MV-4-11 (cell line): ENCODE results near the gene ABCC2.

Source experiments
- DNase-seq: peaks from one replicate; lab custom pipeline; 2025; lab: John Stamatoyannopoulos, UW

The ABCC2 gene

DNA sequence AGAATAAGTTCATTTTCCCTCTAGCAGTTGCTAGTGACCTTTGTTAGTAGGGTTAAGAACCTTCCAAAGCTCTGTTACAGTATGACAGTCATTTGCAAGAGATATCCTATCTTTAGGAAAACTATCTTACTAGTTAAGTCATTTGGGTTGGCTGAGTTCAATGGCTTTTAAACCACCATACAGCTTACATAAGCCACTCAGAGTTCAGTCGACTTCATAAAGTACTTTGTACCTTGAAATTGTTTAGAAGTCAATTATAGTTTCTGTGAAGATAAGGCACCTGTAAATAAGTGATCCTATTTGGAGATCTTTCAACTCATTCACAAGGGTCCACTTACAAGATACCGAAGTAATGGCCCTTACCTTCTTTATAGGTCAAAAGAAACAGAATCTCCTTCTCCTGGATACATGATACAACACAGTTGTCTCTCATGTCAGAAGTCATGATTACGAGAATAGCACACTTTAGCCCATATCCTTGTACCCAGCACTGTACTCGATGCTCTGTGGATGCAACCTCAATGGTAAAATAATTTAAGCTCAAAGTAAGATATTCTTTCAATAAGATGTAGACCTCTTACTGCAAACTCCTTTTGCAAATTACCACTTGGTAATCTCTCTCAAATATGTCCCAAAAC, 11.9 kb upstream of the ABCC2 start:
- no peak for DNase-seq

DNA sequence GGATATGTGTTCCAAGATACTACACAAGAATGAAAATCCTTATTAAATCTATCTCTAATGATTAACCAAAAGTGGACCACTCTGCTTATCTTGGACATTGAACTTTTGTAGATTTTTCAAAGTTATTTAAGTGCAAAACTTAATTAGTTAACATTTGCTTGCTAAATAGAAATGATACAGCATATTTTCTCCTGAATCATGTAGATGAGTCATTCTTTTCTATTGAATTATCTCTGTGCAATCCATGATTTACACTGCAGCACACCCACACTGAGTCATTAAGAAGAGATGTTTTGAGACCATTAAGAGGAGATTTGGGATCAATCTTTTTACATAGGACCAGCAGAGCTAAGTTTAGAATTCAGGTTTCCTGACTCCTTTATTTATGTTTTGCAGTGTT, 6.6 kb upstream of the ABCC2 start:
- peak; percentile 13 for DNase-seq

DNA sequence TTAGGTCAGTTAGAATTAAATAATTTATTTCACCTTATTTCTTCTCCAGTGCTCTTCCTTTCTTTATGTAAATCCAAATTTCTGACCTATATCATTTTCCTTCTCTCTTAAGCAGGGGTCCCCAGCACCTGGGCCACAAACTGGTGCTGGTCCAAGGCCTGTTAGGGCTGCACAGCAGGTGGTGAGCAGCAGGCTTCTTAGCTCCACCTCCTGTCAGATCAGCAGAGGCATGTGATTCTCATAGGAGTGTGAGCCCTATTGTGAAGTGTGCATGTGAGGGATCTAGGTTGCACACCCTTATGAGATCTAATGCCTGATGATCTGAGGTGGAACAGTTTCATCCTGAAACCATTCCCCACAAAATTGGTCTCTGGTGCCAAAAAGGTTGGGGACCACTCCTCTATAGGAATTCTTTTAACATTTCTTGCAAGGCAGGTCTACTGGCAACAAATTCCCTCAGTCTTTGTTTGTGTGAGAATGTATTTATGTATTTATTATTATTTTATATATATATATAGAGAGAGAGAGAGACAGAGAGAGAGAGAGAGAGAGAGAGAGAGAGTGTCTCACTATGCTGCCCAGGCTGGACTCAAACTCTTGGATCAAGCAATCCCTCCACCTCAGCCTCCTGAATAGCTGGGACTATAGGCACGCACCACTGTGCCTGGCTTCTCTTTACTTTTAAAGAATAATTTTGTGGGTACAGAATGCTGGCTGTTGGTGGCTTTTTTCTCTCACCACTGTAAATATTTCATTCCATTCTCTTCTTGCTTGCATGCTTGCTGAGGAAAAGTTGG, 4.3 kb upstream of the ABCC2 start:
- no peak for DNase-seq

DNA sequence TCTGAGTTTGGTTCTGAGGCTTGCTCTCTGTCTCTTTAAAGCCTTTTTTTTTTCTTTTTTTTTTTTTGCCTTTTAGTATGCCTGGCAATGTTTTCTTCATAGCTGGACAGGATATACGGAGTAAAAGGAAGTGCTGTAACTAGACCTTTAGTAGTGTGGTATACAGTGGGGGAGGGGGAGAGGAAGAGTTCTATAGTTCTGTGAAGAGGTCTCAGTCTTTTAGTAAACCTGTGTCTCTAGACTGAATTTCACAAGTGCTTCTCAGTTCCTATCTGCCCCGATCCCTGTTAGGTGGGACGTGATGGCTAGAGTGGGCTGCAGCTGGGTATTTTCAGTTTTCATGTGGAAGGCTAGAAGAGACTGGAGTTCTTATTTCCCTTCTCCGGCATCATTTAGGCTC, 3.1 kb upstream of the ABCC2 start:
- DNase-seq: peak; percentile 72

DNA sequence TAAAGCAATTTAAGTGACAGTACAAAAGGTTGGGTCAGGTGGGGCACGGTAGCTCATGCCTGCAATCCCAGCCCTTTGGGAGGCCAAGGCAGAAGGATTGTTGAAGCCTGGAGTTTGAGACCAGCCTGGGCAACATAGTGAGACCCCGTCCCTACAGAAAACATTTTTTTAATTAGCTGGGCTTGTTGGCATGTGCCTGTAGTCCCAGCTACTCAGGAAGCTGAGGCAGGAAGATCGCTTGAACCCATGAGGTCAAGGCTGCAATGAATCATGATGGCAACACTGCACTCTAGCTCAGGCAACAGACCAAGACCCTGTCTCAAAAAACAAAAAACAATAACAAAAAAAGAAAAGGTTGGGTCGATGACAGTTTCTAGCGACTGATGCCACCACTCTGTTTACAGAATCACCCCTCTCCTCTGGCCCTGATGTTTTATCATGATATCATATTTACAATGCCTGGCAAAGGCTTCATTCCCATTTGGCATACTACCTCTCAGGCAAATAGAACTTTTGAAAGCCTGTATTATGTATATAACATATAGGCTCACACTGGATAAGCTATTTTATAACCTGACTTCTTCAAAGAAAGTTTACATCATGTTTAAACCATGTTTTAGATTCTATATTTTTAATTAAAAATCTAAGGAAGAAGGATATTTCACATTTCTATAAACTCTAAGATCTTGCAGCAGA, 558 bp upstream of the ABCC2 start:
- DNase-seq: no peak

DNA sequence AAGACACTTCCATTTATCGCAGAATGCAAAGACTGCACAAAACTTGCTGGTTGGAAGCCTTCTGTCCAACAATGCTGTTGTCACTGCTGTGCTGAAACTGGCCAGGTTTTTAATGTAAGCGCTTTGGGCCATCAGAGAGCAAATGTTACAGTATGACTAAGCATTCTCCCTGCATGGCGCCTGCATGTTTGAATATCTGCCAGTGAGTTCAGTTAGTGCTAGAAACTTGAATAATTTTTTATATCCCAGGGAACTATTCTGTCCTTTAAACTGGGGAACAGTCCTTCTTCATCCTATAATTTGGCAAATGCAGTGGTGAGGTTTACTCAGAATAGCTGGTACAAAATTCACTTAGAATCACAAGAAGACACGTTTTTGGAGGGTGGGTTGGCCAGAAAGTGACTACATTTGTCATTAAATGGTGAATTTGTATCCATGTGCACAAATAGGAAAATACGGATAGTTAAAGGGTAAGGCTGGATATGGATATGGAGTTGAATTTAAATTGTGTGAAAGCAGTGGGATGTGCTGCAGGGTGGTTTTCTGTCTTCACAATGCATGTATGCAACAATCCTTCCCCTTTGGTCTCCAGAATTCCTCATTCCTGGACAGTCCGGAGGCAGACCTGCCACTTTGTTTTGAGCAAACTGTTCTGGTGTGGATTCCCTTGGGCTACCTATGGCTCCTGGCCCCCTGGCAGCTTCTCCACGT, 1.7 kb downstream of the ABCC2 start:
- no peak for DNase-seq

DNA sequence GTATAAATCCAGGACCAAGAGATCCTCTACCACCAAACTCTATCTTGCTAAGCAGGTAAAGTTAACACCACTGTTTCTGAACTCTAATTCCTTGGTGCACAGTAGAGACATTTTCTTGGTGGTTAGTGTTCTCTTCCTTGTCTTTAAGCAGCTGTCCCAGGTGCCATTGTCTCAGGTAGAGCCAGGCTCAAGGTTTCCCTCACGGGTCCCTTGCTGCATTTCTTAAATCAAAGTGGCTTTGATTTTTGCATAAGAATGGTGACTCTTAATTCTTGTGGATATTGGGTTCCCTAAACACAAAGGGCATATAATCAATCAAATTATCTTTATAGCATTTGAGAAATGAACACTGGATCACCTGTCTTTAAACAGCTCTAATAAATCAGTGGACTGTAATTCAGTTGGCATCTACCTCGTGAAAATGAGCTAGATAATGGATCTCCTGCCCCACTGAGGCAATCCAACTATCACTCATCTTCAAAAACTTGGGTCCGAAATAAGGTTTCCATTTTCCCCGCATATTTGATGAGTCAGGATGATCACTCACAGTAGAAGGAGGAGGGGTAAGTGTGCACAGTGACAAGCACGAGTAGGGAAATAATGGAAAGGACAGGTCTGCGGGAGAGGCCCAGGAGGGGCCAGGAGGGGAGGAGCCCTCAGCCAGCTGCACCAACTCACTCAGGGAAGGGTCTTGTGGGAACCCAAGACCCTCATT, 2.4 kb downstream of the ABCC2 start:
- DNase-seq: no peak

DNA sequence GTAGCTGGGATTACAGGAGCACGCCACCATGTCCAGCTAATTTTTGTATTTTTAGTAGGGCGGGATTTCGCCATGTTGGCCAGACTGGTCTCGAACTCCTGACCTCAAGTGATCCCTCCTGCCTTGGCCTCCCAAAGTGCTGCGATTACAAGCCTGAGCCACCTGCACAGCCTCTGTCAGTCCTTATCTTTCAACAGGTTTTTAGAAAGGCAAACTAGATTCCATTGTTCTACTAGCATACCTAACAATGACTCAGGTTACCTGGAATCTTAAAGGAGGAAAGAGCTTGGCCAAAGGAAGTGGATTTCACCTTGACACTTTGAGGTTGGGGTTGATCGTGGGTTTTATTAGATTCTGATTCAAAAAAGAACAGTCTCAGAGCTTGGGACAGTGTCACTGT, 3.2 kb downstream of the ABCC2 start:
- no peak for DNase-seq

DNA sequence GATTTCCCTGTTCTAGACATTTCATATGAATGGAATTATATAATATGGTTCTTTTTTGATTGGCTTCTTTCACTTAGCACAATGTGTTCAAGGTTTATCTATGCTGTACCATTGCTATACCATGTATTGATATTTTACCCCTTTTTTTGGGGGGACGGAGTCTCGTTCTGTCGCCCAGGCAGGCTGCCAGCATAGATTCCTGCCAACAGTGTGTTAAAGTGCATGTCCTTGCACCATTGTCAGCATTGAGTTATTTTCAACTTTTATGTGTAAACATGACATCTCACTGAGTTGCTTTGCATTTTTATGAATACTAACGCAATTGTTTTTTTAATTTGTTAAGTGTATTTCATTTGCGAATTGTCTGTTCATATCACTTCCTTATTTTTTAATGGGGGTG, 4.9 kb downstream of the ABCC2 start:
- DNase-seq: no peak

DNA sequence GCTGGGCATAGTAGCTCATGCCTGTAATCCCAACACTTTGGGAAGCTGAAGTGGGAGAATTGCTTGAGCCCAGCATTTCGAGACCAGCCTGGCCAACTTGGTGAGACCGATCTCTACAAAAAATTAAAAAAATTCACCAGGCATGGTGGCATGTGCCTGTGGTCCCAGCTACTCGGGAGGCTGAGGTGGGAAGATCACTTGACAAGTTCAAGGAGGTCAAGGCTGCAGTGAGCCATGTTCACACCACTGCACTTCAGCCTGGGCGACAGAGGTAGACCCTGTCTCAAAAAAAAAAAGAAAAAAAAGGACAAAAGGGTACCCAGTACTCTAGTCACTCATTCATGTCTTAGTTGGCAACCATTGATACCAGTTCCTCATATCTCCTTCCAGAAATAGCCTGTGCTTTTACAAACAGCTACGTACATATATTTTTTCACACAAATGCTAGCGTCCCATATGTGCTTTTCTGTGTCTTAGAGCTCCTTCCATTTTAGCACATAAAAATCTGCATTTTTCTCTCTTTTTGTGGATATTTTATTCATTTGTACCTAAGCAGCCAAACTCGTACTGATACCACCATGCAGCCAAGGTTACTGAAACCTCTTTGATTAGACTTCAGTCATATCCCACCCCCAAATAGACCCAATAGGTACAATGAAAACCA, 5.5 kb downstream of the ABCC2 start:
- no peak for DNase-seq

DNA sequence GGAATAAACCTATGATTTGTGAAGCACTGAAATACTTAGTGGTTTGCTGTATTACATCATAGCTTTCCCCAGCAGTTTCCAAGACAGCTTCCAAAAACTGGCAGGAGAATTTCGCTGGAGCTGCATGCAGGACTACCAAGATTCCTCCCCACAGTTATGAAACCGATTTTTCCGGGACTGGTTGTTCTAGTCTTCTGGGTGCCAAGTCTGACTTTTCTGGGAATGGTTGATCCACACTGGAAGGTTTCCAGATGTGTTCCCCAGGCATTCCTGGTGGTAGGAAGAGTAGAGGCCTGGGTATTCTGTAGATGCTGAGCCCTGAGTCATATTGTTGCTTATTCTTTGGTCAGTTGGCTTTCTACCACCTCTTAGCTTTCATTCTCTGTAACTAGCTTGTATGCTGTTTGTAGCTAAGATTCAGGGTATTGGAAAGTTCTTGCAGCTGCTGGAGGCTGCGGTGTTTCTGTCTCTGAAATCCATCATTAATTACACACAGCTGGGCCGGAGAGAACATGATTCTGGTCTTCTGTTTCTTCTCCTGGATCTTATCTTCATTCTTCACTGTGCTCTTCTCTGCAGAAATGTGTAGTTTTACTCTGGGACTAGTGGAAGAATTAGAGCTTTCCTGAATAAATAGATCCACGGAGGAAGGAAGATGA, 6.3 kb downstream of the ABCC2 start:
- no peak for DNase-seq

DNA sequence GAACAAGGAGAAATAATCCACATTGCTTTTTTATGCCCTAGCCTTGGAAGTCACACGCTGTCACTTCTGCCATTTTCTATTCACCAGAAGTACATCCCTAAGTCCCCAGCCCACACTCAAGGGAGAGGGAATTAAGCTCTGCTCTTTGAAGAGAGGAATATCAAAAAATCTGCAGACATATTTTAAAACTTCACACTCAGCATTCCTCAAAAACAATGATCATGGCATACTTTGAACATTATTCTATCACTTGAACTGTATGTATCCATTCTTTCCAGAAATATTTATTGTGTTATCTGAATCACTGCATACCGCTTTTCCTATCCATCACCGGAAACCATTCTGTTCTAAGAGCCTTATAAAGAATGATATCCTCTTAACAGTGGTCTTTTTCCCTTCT, 9.4 kb downstream of the ABCC2 start:
- no peak for DNase-seq

DNA sequence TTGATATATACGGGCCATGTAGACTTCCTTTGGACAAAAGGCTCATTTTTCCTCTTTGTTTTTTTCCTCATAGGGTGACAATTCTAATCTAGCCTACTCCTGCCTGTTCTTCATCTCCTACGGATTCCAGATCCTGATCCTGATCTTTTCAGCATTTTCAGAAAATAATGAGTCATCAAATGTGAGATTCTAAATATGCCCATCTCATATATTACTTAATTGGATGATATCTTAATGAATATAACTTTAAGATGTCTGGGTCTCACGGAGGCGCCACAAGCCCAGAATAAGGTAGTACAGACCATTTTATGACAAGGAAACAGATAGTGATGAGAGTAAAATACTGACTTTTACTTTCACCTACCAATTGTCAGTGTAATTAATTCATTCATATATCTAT, 11.4 kb downstream of the ABCC2 start:
- DNase-seq: no peak

DNA sequence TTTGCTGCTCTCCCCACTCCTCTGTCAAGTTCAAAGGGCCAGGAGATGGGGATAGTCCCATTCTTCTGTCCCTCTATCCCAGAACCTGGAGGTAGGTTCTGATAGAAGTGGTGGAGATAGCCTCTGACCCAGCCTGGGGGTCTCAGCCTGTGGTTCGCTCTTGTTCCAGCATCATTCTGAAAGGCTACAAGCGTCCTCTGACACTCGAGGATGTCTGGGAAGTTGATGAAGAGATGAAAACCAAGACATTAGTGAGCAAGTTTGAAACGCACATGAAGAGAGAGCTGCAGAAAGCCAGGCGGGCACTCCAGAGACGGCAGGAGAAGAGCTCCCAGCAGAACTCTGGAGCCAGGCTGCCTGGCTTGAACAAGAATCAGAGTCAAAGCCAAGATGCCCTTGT, 14.5 kb downstream of the ABCC2 start:
- no peak for DNase-seq

DNA sequence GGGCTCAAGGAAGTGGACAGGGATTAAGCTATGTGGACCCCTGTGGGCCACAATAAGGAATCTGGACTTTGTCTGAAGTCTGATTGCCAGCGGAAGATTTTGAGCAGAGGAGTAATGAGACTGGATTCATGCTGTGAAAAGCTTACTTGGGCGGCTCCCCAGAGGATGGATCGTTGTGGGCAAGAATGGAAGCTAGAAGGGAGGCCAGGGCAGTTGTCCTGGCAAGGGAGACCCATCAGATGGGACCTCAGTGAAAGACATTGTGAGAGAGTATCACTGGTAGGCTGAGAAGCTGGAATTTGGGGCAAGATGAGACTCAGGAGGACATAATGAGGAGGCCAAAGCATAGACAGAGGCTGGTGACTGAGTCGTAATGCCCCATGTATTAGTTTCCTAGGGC, 15.6 kb downstream of the ABCC2 start:
- DNase-seq: no peak

DNA sequence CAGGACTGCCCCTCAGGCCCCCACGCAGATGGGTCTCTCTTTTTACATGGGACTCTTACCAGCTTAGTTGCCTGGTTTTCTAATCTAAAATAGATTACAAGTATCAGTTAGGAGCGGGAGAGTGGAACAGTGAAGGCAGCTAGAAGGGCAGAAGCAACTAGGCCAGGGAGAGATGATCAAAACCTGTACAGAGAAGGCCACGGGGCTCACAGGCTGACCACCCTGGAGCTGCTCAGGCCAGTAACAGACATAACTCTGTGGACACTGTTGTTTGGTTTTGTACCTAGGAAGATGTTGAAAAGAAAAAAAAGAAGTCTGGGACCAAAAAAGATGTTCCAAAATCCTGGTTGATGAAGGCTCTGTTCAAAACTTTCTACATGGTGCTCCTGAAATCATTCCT, 16.5 kb downstream of the ABCC2 start:
- DNase-seq: no peak

DNA sequence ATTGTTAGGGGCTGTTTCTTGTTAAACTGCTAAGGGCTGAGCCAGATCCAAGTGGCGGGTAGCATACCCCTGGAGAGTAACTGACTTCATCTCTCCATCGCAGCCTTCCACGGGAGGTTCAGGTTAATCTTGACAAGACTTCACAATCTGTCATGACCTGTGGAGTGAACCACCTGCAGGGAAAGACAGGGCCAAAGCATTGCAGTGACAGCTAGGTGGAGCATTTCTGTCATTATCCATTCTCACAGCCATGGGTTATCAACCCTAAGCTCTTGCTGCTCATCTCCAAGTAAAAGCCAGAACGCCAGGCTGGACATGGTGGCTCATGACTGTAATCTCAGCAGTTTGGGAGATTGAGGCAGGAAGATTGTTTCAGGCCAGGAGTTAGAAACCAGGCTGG, 17.2 kb downstream of the ABCC2 start:
- DNase-seq: no peak

DNA sequence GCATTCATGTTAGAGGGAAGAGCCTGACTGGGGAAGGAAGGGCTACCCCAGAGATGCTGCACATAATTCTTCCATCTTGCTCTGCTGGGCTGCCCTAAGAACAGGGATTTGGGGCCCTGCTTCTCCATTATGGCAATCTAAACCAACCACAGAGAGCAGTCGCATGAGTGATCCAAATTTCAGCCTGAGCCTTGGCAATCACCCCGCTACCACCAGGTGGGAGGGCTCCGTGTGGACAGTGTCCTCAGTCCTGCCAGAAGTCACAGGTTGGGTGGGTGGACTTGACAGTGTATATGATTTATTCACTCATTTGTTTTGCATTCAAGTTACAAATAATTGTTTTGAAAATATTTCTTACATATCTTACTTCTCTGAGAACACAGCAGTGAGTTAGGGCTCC, 22.0 kb downstream of the ABCC2 start:
- DNase-seq: no peak

DNA sequence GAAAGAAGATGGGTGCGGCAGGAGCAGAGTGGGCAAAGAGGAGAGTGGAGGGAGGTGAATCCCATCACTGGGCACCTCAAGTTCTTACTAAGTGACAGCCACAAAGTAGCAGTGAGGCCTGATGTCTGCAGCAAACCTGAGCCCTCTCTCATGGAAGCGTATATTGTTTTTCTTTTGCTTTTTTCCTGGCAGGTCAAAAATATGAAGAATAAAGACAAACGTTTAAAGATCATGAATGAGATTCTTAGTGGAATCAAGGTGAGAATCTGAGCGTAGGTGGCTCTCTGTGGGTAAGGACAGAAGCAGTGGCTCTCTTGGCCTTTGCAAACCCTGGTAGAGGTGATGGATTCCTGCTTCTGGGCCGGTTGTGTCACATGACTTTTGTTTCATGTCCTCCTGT, 22.8 kb downstream of the ABCC2 start:
- no peak for DNase-seq

DNA sequence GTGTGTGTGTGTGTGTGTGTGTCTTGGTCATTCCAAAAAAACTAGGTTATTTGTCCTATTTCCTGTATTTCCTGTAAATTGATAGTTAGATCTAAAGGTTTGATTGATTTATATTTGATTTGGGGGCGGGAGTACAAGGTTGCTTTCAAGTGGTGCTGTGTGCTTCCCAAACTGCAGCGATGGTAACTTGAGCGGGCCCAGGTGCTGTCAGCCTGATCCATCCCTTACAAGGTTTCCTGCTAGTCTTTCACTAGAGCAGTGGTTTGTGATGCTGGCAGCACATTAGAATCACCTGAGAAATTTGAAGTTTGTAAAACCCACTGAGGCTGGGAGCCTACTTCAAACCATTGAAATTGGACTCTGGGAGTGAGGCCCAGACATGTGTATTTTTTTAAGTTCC, 23.7 kb downstream of the ABCC2 start:
- DNase-seq: no peak

DNA sequence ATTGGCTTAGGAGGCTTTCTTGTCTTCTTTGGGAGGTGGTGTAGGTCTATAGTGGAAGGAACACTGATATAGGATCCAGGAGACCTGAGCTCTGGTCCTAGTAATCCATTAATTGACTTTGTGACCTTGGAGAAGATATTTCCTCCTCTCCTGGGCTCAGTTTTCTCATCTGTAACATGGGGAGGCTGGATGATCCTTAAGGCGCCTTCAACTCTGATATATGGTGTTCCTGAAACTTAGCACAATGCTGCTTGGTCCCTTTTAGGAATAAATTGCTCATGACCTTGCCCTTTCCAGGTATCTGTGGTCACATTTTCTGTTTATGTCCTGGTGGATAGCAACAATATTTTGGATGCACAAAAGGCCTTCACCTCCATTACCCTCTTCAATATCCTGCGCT, 25.3 kb downstream of the ABCC2 start:
- DNase-seq: no peak
